ENCODE measurements around the gene TUBGCP6. TPM values are rescaled to one million over a fixed set of nuclear protein-coding genes. Genes with fewer than 3 reads are reported as not detected.
"Not testable (repeated sequence)": the region's sequence is repeated elsewhere in the genome, so short reads cannot be mapped to it uniquely, and the experiment has no call there.

Gene TUBGCP6
- total RNA-seq, 6 experiments from 2014 or later, result 10.4 to 22.6 (median 14.6) TPM

DNA sequence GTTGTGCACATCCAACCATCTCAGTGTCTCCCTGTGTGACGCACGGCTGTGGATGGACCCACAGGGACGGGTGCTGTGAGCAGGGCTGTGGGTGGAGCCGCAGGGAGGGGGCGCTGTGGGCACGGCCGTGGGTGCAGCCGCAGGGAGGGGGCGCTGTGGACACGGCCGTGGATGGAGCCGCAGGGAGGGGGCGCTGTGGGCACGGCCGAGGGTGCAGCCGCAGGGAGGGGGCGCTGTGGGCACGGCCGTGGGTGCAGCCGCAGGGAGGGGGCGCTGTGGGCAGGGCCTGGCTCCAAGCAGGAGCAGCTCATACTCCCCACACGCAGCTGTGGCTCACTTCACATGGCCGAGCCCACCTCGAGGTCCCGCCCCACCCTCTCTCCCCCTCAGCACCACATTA, 31.3 kb upstream of the TUBGCP6 start:
- H3K4me3 ChIP-seq, result no peak overlapping the region
- WGBS (ENCODE audit: insufficient coverage, low coverage, low lambda C conversion rate, missing lambda C conversion rate), result 46% methylated on average over 11 of the region's 25 CpGs
- H3K27me3 ChIP-seq, result no peaks in the 10 kb centered on the region
- H3K27ac ChIP-seq, result no peak overlapping the region
- DNase-seq, result peak; percentile 77 to 80 (median 79)
- peaks cover 3 to 19% (median 4%) of the 10 kb centered on the region in 4 donors for H3K4me1 ChIP-seq
- intact Hi-C loops (cut with DNase I), result loop anchor here (5.0 to 10.0 kb wide), 2 partner anchors 49 to 51 kb away; partner anchors contain the start of gene DENND6B (in 2 of the 2)
- H3K36me3 ChIP-seq, result peaks cover 0 to 58% (median 32%) of the 10 kb centered on the region in 4 donors
- ATAC-seq, result peak; percentile 58 to 68 (median 62)
- TF ChIP-seq, protein P1, sequence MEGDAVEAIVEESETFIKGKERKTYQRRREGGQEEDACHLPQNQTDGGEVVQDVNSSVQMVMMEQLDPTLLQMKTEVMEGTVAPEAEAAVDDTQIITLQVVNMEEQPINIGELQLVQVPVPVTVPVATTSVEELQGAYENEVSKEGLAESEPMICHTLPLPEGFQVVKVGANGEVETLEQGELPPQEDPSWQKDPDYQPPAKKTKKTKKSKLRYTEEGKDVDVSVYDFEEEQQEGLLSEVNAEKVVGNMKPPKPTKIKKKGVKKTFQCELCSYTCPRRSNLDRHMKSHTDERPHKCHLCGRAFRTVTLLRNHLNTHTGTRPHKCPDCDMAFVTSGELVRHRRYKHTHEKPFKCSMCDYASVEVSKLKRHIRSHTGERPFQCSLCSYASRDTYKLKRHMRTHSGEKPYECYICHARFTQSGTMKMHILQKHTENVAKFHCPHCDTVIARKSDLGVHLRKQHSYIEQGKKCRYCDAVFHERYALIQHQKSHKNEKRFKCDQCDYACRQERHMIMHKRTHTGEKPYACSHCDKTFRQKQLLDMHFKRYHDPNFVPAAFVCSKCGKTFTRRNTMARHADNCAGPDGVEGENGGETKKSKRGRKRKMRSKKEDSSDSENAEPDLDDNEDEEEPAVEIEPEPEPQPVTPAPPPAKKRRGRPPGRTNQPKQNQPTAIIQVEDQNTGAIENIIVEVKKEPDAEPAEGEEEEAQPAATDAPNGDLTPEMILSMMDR (IDR thresholded peaks at IDR 0.05), result peak; percentile 35 to 70 (median 48)
- TF ChIP-seq POLR2A (IDR thresholded peaks at IDR 0.05), result no peak
- H3K9me3 ChIP-seq, result no peaks in the 10 kb centered on the region

DNA sequence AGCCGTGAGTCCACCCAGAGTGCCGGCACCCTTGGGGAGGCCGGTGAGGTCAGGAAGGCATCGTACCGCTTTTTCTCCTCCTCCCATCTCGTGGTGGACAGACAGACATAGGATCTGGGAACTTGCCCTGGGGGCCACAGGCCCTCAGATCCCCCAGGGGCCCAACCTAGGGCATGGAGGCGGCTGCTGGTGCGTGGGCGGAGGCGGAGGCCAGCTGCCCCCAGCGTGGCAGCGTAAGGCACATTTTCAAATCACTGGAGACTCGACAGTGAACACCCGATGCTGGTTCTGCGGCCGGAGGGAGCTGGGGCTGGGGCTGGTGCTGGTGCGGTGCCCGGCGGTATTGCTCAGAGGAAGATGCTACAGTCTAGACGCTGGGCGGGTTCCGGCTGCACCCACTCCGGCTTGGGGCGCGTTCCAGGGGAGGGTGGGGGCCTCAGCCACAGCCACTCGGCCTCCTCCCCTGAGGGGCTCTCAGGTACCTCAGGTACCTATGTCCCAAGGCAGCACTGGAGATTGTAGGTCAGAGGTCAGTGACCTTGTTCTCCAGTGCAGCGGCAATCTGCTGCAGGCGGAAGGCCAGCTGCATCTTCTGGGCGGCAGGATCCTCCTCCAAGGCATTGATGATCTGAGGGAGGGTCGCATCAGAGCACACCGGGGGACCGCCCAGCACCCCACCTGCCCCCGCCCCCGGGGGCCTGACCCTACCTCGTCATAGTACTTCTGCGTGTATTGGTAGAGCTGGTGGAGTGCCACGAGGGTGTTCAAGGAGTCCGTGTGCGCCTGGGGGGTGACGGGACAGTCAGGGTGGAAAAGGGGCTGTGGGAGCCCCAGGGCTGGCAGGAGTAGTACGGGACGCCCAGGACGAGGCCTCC, 30.6 kb upstream of the TUBGCP6 start:
- no peak for TF ChIP-seq POLR2A (IDR thresholded peaks at IDR 0.05)
- TF ChIP-seq, protein P1 (IDR thresholded peaks at IDR 0.05), result no peak
- Histone ChIP-seq H3K4me3 (no peak overlapping the region), H3K27me3 (no peaks in the 10 kb centered on the region), H3K27ac (no peak overlapping the region), H3K36me3 (peaks cover 0 to 51% (median 25%) of the 10 kb centered on the region in 4 donors), H3K4me1 (peaks cover 6 to 26% (median 10%) of the 10 kb centered on the region in 4 donors), H3K9me3 (no peaks in the 10 kb centered on the region)
- DNase-seq (no peak), ATAC-seq (no peak)
- intact Hi-C loops (cut with DNase I), result loop anchor here (5.0 to 10.0 kb wide), 2 partner anchors 49 to 52 kb away; partner anchors contain the start of gene DENND6B (in 2 of the 2)
- WGBS (ENCODE audit: insufficient coverage, low coverage, low lambda C conversion rate, missing lambda C conversion rate), result 70% methylated on average over 2 of the region's 43 CpGs

DNA sequence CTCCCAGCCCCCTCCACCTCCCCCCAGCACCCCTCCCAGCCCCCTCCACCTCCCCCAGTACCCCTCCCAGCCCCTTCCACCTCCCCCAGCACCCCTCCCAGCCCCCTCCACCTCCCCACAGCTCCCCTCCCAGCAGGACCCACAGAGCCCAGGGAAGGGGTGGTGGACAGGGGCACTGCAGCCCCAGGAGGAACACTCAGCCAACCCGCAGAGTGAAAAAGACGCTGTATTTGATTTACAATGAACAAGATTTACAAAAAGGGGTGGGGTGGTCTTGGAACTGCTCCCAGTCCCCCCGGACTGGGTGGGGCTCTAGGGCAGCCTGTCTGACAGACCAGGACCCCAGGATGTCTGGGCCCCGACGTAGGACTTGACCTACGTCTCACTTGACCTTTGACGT, 29.9 kb upstream of the TUBGCP6 start:
- no peak overlapping the region for H3K27ac ChIP-seq

DNA sequence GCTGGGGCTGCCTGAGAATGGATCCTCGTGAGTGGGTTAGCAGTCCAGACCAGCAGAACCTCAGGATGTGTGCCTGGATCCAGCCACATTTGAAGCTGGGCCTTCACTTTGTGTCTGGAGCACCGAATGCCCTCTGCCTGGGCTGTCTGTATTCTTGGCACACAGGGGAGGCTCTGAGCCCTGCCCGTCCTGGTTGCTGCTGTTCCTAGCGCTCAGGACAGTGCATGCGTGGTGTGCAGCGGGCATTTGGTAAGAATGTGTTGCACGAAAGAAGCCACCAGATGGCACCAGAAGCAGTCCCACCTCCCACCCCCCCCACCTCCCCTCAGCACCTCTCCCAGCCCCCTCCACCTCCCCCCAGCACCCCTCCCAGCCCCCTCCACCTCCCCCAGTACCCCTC, 29.5 kb upstream of the TUBGCP6 start:
- Histone ChIP-seq H3K4me3 (no peak overlapping the region), H3K9me3 (no peaks in the 10 kb centered on the region), H3K36me3 (peaks cover 0 to 40% (median 14%) of the 10 kb centered on the region in 4 donors), H3K27me3 (no peaks in the 10 kb centered on the region), H3K4me1 (peaks cover 6 to 33% (median 12%) of the 10 kb centered on the region in 4 donors), H3K27ac (no peak overlapping the region)
- TF ChIP-seq POLR2A (IDR thresholded peaks at IDR 0.05), result no peak
- TF ChIP-seq, protein P1 (IDR thresholded peaks at IDR 0.05), result peak in 2 of 4 donors; percentile 24 to 47
- ATAC-seq (peak; percentile 46 to 71 (median 49)), DNase-seq (peak; percentile 55 to 81 (median 73))
- WGBS (ENCODE audit: insufficient coverage, low coverage, low lambda C conversion rate, missing lambda C conversion rate), result 0% methylated on average over 1 of the region's 7 CpGs
- intact Hi-C loops (cut with DNase I), result loop anchor here in 1 of 2 donors (10.0 kb wide), 1 partner anchor 50 kb away; the partner anchor contains the start of gene DENND6B

More for the DNA sequence above, 29.9 kb upstream of the TUBGCP6 start:
- no peak for TF ChIP-seq POLR2A (IDR thresholded peaks at IDR 0.05)
- TF ChIP-seq, protein P1 (IDR thresholded peaks at IDR 0.05), result no peak
- no peak for DNase-seq
- Histone ChIP-seq H3K27me3 (no peaks in the 10 kb centered on the region), H3K9me3 (no peaks in the 10 kb centered on the region), H3K36me3 (peaks cover 0 to 44% (median 19%) of the 10 kb centered on the region in 4 donors), H3K4me3 (no peak overlapping the region), H3K4me1 (peaks cover 6 to 31% (median 11%) of the 10 kb centered on the region in 4 donors)
- 53% methylated on average over 3 of the region's 7 CpGs for WGBS (ENCODE audit: insufficient coverage, low coverage, low lambda C conversion rate, missing lambda C conversion rate)
- intact Hi-C loops (cut with DNase I), result loop anchor here (5.0 to 10.0 kb wide), 2 partner anchors 50 to 53 kb away; partner anchors contain the start of gene DENND6B (in 2 of the 2)
- ATAC-seq, result no peak

DNA sequence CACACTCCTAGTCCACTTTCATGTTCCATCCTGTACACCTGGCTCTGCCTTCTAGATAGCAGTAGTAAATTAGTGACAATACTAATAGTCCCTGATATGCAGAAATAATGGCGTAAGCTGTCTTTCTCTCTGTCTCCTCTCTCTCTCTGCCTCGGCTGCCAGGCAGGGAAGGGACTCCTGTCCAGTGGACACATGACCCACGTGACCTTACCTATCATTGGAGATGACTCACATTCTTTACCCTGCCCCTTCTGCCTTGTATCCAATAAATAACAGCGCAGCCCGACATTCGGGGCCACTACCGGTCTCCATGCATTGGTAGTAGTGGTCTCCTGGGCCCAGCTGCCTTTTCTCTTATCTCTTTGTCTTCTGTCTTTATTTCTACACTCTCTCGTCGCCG, 29.0 kb upstream of the TUBGCP6 start:
- ATAC-seq, H3K9me3 ChIP-seq, H3K27ac ChIP-seq, H3K4me3 ChIP-seq, H3K27me3 ChIP-seq, DNase-seq: not testable (repeated sequence)
- intact Hi-C loops (cut with DNase I), result loop anchor here in 1 of 2 donors (10.0 kb wide), 1 partner anchor 51 kb away; the partner anchor contains the start of gene DENND6B
- Histone ChIP-seq H3K4me1 (peaks cover 6 to 39% (median 15%) of the 10 kb centered on the region in 4 donors), H3K36me3 (peaks cover 0 to 36% (median 11%) of the 10 kb centered on the region in 4 donors)
- WGBS (ENCODE audit: insufficient coverage, low coverage, low lambda C conversion rate, missing lambda C conversion rate), result 61% methylated on average over 6 of the region's 10 CpGs

DNA sequence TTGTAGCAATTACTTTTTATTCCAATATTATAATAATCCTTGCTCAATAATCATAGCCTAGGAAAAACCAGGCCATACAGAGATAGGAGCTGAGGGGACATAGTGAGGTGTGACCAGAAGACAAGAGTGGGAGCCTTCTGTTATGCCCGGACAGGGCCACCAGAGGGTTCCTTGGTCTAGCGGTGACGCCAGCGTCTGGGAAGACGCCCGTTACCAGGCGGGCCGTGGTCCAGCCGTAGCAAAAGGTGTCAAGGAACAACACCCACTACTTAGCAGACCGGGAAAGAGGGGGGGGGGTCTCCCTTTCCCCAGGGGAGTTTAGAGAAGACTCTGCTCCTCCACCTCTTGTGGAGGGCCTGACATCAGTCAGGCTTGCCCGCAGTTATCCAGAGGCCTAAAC, 28.5 kb upstream of the TUBGCP6 start:
- Histone ChIP-seq H3K4me1 (peaks cover 6 to 43% (median 17%) of the 10 kb centered on the region in 4 donors), H3K36me3 (peaks cover 0 to 31% (median 11%) of the 10 kb centered on the region in 4 donors)
- intact Hi-C loops (cut with DNase I), result loop anchor here in 1 of 2 donors (10.0 kb wide), 1 partner anchor 51 kb away; the partner anchor contains the start of gene DENND6B
- not testable (repeated sequence) for H3K9me3 ChIP-seq, ATAC-seq, DNase-seq, H3K27me3 ChIP-seq, H3K4me3 ChIP-seq, H3K27ac ChIP-seq
- no CpG with 5 or more reads among the region's 11 CpGs for WGBS (ENCODE audit: insufficient coverage, low coverage, low lambda C conversion rate, missing lambda C conversion rate)
